GM19238 (cell line): ENCODE measurements around the gene PGM5.
"Not testable (repeated sequence)": the region's sequence is repeated elsewhere in the genome, so short reads cannot be mapped to it uniquely, and the experiment has no call there.

Experiments used
- DNase-seq: peaks from one replicate; pipeline ENCODE4 v3.0.0; 2011; ENCODE audit warnings: low spot score; ENCODE audit not compliant: insufficient read length

The PGM5 gene

DNA sequence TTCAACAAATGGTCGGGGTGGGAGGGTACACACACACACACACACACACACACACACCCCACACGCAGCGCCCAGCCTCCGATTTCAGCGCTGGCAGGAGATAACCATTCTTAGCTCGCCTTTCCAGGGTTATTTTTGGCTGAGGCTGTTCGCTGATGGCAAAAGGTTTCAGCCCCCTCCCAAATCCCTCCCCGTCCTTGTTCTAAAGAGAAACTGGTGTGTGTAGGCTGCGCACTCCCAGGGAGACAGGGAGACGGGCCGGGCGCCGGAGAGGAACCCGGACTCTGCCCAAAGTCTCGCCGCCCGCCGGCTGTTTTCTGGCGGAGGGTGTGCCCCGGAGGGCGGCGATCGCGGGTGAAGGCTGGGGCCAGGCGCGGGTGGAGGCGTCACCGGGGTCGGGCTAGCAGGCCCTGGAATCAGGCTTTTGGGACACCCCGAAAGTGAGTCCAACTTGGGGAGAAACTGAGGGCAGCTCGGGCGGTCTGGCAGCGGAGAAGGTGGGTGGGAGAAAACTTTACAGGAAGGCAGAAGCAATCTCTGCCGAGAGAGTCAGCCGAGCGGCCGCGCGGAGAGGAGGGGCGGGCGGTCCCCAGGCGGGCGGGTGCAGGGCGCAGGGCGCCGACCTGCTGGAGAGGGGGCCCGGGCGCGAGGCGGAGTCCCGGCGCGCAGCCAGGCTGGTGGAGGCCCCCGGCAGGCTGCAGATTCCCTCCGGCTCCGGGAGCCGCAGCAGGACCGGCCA lies at the start of gene PGM5:
Gene PGM5 (plus strand): TSS at position 232 of the 739 bp plus-strand sequence. CDS start 517 bp downstream, outside the sequence.
- DNase-seq, result not testable (repeated sequence)

DNA sequence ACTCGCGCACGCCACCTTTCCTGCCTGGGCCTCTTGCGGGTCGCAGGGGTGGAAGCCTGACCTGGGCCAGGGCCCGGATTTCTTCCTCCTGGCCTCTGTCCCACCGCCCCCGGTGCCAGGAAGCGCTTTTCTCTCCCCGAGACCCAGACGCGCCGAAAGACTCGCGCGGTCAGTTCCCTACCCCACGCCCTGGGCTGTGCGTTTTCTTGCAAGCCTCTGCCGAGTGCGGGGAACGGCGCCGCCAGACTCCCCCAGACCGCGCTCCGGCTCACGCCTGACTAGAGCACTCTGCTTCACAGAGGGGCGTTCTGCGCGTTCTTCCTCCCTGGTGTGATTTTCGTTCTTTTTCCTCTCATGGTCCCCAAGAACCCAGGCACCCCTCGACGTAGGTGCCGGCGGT lies 49.3 kb upstream of the PGM5 start:
- DNase-seq, result not testable (repeated sequence)

DNA sequence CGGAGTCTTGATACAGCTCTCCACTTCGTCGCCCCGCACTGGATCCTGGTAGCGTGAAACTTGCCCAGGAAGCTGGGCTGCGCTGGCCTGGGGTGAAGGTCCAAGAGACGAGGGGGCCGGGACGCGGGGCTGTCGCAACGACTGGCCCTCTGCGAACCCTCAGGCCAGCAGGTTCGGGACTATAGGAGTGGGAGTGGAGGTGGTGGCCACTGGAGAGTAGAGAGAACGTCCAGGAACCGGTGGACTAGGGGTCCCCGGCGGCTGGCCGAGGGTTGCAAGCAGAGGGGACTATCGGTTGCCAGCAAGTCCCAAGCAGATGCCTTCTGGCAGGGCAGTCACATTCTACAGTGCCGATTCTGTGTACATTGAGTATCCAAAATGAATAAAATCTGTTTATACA lies 48.8 kb upstream of the PGM5 start:
- DNase-seq, result not testable (repeated sequence)

DNA sequence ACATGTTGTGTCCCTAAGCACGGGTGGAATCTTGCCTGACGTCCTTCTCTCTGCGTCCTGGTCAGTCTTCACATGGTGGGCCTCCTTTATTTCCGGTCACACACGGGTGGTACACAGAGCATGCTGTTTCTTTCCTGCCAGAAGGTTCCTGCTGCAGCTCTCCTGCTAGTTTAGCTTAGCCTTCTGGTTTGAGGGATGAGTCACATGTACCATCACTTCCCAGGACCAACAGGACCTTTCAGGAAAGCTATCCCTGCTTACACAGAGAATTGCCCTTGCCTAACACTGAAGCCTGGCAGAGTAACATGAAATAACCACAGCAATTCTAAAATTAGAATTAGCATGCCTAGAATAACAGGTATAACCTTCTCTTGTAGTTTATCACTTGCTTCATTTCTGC lies 45.2 kb upstream of the PGM5 start:
- not testable (repeated sequence) for DNase-seq

DNA sequence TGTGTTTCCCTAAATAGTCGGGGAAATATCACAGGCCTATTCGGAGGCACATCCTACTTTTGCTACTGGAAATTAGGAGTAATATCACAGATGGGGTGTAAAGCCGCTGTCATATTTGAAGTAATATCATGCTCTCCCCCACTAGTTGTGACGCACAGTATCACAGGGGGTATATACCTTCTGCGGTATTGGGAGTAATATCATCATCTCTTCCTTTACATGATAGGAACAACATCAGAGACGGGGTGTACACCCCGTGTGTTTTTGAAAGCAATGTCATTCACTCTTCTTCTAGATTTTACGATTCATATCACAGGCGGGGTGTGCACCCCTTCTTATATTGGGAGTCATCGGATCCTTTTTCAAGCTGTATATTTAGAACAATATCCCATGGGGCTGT lies 38.2 kb upstream of the PGM5 start:
- not testable (repeated sequence) for DNase-seq

DNA sequence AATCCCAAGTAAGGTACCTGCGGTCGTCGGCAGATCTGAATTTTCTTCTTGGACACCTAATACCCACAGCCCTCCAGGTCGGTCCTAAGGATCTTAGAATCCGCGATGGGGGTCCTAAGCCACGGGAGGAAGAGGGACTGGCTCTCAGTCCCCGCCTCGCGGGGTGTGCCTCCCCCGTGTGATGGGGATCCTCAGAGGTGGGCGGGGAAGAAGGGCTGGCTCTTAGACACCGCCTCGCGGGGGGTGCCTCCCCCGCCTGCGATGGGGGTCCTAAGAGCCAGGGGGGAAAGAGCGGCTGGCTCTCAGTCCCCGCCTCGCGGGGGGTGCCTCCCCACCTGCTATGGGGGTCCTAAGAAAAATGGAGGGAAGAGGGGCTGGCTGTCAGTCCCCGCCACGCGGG lies 32.7 kb upstream of the PGM5 start:
- DNase-seq, result not testable (repeated sequence)

DNA sequence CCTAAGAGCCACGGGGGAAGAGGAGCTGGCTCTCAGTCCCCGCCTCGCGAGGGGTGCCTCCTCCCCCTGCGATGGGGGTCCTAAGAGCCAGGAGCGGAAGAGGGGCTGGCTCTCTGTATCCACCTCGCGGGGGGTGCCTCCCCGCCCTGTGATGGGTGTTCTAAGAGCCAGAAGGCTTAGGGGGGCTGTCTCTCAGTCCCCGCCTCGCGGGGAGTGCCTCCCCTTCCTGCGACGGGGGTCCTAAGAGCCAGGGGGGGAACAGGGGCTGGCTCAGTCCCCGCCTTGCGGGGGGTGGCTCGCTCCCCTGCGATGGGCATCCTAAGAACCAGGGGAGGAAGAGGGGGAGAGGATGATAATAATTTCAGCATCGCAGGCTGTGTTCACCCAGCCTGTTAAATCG lies 31.9 kb upstream of the PGM5 start:
- not testable (repeated sequence) for DNase-seq

DNA sequence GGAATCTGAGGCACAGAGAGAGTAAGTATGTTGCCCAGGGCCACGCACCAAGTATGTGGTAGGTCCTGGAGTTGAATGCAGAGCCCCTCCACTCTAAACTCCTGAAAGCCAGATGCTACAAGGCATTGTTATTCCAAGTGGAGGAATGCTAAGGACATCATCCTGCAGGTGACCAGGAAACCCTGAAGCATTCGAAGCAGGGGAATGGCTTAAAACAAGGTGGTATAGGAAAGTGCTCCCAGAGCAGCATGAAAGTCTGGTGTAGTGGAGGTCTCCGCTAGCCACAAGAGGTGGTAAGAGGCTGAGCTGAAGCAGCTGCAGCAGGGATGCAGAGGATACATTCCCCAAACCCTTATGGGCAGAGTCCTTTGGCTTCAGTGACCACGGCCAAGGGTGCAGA lies 27.3 kb upstream of the PGM5 start:
- not testable (repeated sequence) for DNase-seq

DNA sequence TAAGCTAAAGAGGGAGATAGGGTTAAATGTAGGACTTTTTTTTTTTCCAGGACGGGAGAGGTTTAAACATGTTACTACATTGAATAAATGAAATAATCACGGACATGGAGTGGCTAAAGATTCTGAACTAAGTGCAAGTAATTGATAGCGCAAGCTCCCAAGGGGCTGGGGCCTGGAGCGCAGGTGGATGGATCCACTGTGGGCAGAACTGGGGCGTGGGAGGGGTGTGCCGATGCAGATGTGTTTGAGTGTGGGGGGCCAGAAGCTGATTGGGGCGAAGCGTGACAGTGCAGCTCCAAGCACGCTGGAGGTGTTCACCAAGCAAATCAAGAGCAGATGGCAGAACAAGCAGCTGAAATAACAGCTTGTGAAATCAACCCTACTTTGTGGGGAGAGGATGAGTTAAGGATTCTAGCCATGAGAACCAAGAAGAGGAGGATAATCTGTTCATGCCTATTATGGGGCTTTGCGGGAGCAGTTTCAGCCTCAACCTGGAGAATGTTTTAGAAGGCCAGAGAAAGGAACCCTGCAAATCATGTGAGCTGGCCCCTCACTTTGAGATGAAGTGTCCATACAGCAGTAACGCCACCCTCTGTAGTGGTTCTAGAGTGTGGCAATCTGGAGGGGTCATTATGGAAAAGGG lies 25.8 kb upstream of the PGM5 start:
- not testable (repeated sequence) for DNase-seq

DNA sequence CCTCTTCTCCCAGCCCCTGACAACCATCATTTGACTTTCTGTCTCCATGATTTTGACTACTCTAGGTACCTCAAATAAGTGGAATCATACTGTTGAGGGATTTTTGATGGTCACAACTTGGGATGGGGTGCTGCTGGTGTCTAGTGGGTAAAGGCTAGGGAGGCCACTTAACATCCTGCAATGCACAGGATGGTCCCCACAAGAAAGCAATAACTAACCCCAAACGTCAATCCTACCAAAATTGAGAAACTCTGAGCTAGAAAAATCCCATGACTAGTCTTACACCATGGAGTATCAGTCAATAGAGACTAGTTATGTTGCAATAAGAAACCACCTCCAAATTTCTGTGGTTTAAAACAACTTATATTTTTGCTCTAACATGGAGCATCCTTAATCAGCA lies 24.3 kb upstream of the PGM5 start:
- not testable (repeated sequence) for DNase-seq

DNA sequence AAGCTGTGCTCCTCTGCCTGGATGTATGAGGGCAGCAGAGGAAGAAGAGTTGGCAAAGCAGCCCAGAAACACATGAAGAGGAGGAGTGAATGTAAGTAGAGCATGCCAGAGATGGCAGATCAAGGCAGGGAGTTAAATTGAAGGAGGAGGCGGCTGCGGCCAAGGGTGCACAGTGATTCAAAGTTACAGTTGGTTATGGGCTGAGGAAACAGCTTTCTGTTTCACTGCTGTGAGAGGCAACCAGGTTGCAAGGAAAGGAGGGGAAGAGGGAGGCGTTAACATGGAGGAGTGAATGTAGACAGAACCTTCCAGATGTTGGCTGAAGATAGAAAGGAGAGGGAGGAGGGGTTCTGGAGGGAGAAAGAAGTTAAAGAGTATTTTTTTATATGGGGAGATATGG lies 20.5 kb upstream of the PGM5 start:
- DNase-seq, result not testable (repeated sequence)

DNA sequence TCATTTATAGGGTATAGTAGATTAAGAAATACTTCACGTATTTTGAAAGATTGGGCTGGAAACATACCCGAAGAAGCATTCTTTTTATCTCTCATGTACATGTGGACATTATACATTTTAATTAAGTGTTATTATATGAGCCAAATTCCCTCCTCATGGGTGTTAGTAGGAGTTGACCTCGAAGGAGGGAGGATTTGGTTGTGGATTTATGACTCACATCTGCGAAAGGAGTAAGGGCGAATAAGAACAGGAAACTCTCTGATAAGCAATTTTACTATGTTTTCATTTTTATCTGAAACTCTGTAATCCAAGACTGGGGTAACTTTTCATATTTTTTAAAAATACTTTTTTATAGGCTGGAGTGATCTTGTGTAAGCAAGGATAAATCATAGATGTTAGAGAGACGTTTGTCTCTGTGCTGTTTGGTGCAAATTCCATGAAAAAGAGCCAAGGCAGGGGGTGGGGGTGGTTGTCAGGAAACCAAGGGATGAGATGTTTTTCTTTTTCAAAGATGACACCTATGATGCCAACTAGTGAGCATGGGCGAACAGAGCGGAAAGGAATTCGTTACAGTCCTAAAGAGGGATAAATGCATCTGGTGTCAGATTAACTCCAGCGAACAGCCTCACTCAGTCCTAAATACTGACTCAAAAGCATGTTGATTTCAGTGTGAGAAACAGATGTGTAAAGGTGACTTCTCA lies 19.6 kb upstream of the PGM5 start:
- not testable (repeated sequence) for DNase-seq

DNA sequence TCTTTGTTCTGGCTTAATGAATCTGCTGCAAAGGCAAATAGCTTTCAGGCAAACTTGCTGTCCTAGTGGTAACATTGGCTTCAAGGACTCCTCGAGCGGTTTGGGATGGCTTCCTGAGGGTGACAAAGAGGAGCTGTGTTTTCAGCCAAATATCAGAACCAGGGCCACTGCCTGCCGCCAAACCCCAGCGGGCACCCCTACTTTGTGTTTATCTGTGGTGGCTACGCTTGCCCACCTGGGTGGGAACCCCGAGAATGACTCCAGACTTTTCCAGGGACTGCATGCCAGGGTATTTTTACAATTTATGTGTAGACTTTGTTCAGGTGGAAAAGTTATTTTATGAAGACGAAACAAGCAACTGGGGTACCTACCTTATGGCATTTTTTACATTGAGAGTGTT lies 18.4 kb upstream of the PGM5 start:
- DNase-seq, result not testable (repeated sequence)

DNA sequence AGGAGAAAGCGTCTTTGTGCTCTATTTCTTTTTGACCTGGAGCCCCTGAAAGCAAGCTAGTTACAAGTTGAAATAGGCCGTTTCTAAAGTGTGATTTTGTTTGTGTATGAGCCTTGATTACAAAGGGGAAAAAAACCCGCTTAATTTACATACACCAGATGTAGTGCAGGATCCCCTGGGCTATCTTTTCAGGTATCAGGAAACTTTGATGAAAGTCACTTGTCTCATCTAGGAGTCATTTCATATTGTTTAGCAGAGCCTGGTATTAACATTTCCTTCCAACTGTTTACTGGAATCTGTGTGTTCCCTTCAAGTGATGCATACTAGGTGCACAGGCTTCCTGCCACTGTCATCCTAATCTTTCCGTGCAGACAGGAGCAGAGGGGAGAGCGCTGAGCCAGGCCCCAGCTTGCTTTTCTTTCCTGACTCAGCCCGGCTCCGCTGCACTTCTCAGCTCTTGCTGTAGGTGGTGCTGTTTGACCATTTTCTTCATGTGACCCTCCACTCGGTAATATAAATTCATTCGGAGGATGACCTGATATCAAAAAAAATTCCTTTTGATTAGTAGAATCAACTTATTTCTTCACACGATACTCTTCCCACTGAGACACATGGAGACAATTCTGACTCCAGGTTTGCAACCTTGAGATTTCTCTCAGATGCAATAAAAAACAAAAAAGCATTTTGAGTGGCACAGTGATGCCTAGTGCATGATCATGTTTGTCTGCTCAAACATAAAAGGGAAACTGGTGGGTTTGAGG lies 14.0 kb upstream of the PGM5 start:
- DNase-seq, result not testable (repeated sequence)

DNA sequence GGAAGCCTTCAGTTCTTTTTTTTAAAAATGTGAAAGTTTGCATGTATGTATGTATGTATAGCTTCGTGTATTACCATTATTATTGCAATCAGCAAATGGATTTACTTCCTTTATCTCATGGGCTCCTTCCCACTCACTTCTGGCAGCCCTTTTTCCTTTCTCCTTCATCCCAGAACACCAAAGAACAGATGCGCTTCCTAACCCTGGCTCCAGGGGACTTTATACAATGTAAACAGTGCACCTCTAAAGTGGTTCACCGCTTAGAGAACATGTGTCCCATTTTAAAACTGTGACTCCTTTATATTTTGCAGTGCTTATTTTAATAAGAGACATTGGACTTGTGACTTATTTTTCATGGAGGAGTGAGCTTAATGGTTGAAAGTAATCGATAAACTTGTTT lies 13.2 kb upstream of the PGM5 start:
- not testable (repeated sequence) for DNase-seq

DNA sequence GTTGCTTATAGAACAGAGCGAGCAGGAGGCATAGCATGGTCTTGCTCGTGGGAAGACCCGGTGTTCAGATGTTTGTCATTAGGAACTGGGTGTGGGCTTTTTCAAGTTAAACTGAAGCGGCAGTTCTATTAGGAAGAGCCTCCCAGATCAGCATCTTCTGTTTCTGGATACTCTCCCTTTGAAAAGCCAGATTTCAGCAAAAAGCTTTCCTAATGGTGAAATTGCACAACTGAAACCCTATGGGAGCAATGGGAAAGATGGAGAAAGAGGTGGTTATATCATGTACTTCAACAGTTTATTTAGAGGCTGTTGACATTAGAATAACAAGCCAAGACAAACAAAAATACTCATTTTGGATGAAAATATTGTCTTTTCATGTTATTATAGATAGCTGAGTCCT lies 12.4 kb upstream of the PGM5 start:
- not testable (repeated sequence) for DNase-seq

DNA sequence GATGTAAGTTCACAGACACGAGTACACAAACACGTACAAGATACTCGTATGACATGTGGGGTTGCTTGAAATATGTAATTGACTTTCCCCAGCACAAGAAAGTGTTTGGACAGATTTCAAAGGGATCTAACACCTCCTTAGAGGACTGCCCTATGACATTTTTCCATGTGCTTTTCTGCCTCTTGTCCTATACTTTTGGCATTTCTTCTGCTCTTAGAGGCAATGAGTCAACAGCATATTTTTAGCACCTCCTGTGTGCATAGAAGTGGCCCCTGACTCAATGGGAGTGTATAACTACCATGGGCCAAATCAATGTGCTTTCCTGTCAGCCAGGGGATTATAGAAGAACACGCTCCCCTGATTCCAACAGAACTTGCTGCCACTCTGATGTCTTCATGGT lies 4.7 kb upstream of the PGM5 start:
- DNase-seq, result not testable (repeated sequence)

DNA sequence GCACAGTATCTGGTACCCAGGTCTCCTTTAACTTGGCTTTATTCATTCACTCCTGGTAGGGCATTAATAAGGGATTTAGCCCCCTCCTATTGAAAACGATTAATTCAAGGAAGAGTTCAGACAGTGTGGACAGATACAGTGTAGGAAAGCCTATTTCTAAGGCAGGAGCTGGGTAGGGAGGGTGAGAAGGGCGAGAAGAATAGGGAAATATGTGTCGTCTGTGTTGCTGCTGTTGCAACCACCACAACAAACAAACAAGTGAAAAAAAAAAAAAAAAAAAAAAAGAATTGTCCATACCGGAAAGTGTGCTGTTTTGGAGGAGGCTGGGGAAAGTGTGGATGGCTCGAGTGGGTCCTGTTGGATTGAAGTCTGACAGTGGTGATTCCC lies 425 bp upstream of the PGM5 start:
- DNase-seq, result not testable (repeated sequence)

DNA sequence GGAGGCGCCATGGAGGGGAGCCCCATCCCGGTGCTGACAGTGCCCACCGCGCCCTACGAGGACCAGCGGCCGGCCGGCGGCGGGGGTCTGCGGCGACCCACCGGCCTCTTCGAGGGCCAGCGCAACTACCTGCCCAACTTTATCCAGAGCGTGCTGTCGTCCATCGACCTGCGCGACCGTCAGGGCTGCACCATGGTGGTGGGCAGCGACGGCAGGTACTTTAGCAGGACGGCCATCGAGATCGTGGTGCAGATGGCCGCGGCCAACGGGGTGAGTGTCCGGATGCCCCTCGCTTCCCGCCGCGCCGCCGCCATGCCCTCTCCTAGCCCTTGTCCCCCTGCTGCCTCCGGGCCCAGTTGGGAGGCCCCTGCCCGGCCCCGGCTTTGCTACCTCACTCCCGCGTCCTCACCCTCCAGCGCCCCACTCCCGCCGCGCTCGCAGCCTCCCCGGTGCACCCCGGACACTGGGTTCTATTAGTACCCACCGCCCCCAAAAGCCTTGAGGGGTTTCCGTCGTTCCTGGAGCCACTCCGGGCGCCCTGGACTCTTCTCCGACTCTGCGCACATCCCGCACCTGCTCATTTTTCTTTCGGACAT lies 806 bp downstream of the PGM5 start:
- not testable (repeated sequence) for DNase-seq

DNA sequence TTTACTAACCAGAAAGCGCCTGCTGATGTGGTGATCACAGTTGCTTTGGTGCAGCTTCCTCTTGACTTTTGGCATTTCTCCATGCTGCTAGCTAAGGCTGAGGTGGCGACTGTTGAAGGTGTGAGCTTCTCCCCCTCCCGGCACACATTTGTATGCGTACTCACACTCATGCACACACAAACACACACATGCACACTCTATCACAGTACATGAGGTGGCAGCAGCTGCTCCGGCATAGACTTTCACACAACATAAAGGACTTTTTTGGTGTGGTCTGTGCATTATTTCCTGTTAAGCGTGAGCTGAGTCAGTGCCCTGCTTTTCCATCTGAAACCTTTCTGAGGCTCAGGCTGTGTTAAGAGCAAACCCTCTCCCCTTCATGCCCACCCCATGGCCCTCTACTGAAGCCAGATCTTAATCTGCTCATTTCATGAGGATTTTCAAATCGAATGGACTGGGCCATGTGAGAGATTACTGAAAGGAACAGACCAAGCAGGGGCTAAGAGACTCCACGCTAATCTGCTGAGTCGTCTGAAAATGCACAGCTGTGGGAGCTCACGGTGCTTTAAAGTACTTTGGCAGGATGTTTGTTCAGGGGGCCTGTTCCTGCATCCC lies 10.6 kb downstream of the PGM5 start:
- not testable (repeated sequence) for DNase-seq

DNA sequence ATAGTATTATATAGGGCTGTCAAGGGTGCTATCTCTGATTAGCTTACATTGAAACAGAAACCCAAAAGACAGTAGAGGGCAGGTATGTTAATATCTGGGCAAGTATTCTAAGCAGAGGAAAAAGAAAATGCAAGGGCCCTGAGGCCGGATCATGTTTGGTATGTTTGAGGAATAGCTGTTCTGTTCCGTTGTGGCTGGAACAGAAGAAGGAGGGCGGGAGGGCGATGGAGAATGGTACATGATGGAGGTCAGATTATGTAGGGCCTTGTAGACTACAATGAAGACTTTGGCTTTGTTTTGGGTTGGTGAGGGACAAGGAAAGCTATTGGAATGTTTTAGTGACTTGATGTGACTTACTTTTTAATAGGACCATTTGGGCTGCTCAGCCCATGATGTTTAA lies 19.4 kb downstream of the PGM5 start:
- not testable (repeated sequence) for DNase-seq
